NCI-H2196 treated with DMSO at 0.1 percent for 48 hours (cell line): ENCODE data around the gene ADGRL1.

Source experiments
- DNase-seq: peaks from one replicate; lab custom pipeline; 2025; ENCODE audit not compliant: unreplicated experiment; lab: John Stamatoyannopoulos, UW

The ADGRL1 gene

DNA sequence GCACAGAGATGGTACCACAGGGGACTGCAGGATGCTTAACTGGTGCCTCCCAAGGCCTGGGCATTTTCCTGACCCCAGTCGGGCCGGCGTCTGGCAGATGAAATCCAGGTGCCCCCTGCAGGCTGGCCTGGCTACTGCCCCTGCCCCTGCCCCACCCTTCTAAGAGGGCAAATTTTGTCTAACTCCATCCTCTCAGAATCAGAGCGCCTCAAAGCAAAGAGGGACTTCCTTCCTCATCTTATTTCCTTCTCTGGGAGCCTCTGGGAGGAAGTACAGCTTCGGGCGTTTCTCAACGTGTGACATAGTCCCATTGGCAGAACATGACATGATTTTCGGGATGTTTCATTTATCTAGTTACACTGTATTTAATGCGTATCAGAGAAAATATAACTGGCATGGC lies 91.1 kb downstream of the ADGRL1 start:
- DNase-seq, result no peak

DNA sequence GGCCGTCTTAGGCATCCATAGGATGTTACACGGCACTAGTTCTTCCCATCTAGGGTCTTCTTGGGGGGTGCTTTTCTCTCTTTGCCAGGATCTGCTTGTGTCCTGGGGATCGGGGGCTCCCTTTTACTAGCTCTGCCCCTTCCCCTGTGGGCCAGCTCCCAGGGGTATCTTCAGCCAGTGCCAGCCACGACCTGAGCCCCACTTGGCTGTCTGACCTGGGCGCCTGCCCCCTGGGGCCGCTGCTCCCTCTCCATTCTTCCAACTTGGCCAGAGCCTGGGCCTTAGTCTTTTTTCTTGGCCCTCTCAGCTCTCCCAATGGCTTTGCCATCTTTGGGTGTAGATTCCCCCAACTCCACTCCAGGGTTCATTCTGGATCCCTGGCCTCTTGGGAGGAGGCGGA lies 91.5 kb downstream of the ADGRL1 start:
- DNase-seq, result no peak

GRCh38 chr19:14113762-14114414 lies 92.1 kb downstream of the ADGRL1 start:
- no peak for DNase-seq

DNA sequence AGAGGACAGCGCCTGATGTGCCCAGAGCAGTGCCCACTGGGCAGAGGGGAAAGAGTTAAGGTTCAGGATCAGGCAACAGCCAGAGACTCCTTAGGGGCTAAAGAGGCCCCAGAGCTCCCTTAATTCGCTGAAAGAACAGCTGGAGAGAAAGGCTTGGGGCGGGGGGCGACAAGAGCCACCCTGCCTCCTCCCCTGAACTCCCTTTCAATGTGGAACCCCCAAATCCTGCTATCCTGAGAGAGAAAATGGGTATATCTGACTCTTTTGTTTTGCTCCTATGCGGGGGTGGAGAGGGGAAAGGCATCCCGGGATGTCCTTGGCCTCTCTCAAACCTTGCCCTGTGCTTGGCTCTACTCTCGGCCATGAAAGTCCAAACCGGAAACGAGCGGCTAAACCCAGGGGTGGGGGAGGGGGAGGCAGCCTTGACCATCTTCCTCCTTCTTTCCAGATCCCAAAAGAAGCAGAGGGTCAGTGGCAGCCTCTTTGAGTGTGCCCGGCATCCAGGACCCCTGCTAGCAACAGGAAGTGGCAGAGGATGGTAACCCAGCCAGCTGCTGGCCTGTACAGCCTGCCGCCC lies 93.1 kb downstream of the ADGRL1 start:
- no peak for DNase-seq

GRCh38 chr19:14112051-14112808 lies 93.7 kb downstream of the ADGRL1 start:
- DNase-seq, result no peak

DNA sequence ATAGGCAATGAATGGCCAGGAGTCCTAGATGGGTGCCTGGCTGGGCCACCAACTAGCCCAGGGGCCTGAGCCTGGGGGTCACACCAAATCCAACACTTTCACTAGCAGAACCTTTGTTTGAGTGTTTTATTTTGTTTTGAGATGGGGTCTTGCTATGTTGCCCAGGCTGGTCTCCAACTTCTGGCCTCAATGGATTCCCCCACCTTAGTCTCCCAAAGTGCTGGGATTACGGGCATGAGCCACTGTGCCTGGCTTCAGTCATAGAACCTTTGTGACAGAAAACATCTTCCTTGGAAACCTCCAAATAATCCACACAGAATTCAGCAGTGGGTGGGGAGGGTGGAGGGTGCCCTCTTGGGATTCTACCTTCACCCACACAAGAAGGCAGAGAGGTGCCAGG lies 94.5 kb downstream of the ADGRL1 start:
- DNase-seq, result no peak

DNA sequence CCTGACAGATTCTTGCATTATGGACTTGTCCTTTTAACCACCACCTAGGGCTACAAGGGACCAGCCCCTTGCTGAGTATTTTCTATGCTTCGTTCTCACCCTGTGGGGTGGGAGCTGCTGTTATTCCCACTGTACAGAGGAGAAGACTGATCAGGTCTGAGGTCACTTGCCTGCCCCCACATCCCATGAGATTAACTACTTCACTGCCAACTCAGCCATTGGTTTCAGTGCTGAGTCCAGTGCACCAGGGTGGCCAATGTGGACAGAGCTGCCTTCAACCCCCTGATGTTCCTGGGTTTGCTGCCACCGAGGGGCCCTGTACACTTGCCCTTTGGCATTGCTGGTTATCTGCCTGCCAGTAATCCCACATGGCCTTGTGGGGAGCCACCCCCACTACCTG lies 95.3 kb downstream of the ADGRL1 start:
- no peak for DNase-seq

DNA sequence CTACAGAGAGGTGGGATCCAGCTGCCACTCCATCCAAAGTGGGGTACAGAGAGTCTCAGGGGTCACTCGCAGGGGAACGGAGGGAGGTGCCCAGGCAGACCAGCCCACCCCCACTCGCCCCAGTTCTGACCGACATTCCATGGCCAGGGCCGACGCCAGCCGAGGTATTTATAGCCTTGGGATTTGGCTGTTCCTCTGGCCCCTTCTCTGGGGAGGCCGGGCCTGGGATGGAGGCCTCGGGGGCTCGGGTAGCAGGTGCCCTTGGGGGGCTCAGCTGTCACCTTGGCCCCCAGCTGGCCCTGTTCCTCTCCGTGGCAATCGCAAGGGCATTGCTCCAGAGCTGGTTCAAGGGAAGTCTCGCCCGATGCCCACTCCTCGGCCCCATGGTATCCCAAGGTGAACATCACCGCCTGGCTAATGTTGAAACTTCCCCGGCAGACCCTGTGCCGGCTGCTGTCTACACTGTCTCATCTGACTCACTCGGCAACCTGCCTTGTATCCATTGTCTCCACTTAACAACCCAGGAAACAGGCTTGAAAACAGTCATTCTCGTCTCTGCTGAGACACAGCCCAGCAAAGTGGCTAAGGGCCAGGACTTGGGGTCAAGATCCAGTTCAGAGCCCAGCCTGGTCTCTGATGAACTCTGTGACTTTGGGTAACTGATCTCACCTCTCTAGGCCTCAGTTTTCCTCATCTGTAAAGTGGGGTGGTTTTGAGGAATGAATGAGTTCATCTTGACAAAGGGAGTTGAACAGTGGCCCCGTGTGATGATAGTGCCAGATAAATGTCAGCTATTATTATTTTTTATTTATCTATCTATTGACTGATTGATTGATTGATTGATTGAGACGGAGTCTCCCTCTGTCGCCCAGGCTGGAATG lies 98.1 kb downstream of the ADGRL1 start:
- DNase-seq, result no peak

DNA sequence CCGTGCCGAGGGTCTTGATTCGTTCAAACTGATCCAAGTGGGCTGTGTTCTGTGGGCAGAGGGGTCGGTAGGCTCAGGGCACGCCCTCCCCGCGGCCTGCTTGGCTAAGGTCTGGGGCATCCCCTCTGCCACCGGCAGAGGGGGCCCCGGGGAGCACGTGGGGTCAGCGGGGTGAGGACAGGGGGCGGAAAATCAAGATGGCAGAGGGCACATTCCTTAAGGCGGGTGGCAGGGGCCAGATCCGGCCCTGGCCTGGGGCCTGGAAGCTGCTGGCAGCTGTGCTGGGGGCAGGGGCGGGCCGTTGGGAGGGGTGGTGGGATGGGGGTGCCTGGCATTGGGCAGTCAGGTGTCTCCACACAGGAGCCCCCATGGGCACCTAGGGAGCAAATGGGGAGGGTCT lies 99.1 kb downstream of the ADGRL1 start:
- no peak for DNase-seq

- DNase-seq, result no peak
Measured at GRCh38 chr19:14105680-14106079, 100.3 kb downstream of the ADGRL1 start.

- DNase-seq, result no peak
Measured at GRCh38 chr19:14103310-14103709, 102.7 kb downstream of the ADGRL1 start.

GRCh38 chr19:14102756-14103155 lies 103.2 kb downstream of the ADGRL1 start:
- DNase-seq, result no peak

DNA sequence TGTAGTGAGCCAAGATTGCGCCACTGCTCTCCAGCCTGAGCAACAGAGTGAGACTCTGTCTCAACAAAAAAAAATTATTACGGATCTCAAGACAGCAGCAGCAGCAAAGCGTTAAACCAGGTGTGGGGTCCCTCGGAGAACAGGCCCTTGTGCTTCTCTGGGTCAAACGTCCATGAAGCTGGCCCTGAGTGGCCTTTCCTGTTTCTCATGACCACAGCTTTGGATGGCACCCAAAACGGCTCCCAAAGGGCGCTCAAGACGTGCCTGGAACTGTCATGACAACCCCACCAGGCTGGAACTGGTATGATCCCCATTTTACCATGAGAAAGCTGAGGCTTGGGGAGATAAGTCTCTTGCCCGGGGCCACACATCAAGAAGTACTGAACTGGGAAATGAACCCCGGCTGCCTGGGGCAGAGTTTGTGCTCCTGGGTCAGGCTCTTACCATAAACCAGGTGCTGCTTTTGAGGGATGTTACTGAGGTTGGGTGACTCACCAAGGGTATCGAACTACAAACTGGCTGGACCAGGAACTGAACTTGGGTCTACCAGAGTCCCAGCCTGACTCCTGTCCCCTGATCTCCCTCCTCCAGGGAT lies 103.8 kb downstream of the ADGRL1 start:
- no peak for DNase-seq

DNA sequence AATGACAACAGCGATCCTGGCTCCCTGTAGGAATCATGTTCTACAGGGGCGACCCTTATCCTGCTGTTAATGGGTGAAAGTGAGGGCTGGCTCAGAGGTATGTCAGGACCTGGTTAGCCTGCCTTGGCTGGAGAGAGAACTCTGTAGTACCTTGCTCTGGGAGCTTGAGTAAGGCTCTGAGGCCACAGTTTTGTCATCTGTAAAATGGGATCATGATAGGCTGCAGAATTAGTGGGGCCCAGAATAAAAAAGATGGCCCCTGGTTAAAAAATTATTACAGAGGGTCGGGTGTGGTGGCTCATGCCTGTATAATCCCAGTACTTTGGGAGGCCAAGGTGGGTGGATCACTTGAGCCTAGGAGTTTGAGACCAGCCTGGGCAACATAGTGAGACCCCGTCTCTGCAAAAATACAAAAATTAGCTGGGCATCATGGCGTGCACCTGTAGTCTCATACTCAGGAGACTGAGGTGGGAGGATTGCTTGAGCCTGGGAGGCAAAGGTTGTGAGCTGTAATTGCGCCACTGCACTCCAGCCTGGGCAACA lies 104.9 kb downstream of the ADGRL1 start:
- no peak for DNase-seq
